HUES64 (cell line): ENCODE results near the gene TRIM10.
A peak's percentile ranks its signal among the peaks of the same experiment; 100 is the strongest.
"Not testable (repeated sequence)": the region's sequence is repeated elsewhere in the genome, so short reads cannot be mapped to it uniquely, and the experiment has no call there.

ENCODE experiments used
- H3K27ac ChIP-seq: 2 replicates; pipeline ENCODE4 v1.7.0; 2013; ENCODE audit warnings: low read depth, low read length, inconsistent platforms
- H3K27me3 ChIP-seq: 2 replicates; pipeline ENCODE4 v1.6.1; 2013; ENCODE audit warnings: mild to moderate bottlenecking, low read length; ENCODE audit not compliant: insufficient read depth
- H3K36me3 ChIP-seq: 2 replicates; pipeline ENCODE4 v1.6.1; 2013; ENCODE audit warnings: mild to moderate bottlenecking, low read length; ENCODE audit not compliant: insufficient read depth
- H3K4me1 ChIP-seq: 2 replicates; pipeline ENCODE4 v1.6.1; 2013; ENCODE audit warnings: mild to moderate bottlenecking, low read length, moderate library complexity; ENCODE audit not compliant: insufficient read depth
- H3K4me3 ChIP-seq: 2 replicates; pipeline ENCODE4 v1.5.1; 2013; ENCODE audit warnings: mild to moderate bottlenecking, low read length, moderate library complexity
- H3K9ac ChIP-seq: 2 replicates; pipeline ENCODE4 v1.6.1; 2013; ENCODE audit warnings: mild to moderate bottlenecking, low read depth, low read length
- H3K9me3 ChIP-seq: 2 replicates; pipeline ENCODE4 v1.6.1; 2013; ENCODE audit warnings: low read depth, low read length; ENCODE audit not compliant: insufficient read depth
- WGBS: fragments of 150-250, 120-280 bp; methylation state at CpG from one replicate; pipeline ENCODE4 v1.1.7; 2013; ENCODE audit warnings: missing lambda C conversion rate; 5-methylcytosine and 5-hydroxymethylcytosine counted together

Gene TRIM10

DNA sequence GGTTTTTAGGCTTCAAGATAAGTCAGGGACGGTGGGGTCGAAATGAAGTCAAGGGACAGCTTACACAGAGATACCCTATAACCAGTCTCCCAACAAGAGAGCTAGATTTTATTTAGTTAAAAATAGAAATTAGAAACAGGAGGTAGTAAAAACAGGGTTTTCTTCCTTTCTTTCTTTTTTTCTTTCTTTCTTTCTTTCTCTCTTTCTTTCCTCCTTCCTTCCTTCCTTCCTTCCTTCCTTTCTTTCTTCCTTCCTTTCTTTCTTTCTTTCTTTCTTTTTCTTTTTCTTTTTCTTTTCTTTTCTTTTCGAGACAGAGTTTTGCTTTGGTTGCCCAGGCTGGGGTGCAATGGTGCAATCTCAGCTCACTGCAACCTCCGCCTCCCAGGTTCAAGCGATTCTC, 42.3 kb downstream of the TRIM10 start:
- H3K27ac ChIP-seq, H3K36me3 ChIP-seq, H3K4me1 ChIP-seq, H3K4me3 ChIP-seq, H3K9ac ChIP-seq, H3K9me3 ChIP-seq: not testable (repeated sequence)
- H3K27me3 ChIP-seq: peaks cover 12% of the 10 kb centered on the region
- WGBS: 98% methylated on average over 3 of the region's 5 CpGs

DNA sequence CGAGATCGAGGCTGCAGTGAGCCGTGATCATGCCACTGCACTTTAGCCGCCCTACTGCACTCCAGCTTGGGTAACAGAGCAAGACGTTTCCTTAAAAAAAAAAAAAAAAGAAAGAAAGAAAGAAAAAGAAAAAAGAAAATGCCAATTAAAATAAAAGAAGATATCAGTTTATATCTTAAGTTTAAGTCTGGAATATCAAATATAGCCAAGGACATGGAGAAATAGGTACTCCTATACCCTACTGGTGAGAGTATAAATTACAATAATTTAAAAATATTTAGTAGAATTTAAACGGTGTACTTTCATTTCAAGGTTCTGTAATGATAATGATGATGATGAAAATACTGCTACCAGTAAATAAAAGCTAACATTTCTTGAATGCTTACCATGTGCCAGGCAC, 44.3 kb downstream of the TRIM10 start:
- H3K4me3 ChIP-seq: no peak overlapping the region
- H3K27ac ChIP-seq: no peak overlapping the region
- no peaks in the 10 kb centered on the region for H3K36me3 ChIP-seq
- H3K4me1 ChIP-seq: no peaks in the 10 kb centered on the region
- H3K9ac ChIP-seq: no peak overlapping the region
- no peaks in the 10 kb centered on the region for H3K9me3 ChIP-seq
- 97% methylated on average over 4 of the region's 6 CpGs for WGBS
- peaks cover 32% of the 10 kb centered on the region for H3K27me3 ChIP-seq

DNA sequence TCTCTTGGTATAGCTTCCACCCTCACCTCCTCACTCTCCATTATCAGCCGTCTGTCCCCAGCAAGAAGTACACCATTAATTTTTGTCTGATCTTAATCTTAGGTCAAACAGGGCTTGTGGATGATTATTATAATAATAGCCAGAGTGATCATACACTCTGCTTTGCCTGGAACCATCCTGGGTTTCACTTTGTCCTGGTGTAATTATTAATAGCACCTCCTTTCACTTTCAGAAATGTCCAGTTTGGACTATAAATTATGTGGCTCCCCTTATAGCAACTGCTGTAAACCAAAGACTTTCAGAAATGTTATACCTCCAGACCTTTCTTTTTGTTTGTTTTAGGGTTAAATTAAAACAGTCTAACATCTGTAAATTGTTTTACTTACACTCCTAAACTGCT, 47.2 kb downstream of the TRIM10 start:
- Histone ChIP-seq H3K27me3 (peaks cover 56% of the 10 kb centered on the region), H3K9ac (no peak overlapping the region), H3K36me3 (no peaks in the 10 kb centered on the region), H3K4me1 (no peaks in the 10 kb centered on the region), H3K27ac (no peak overlapping the region), H3K9me3 (no peaks in the 10 kb centered on the region), H3K4me3 (no peak overlapping the region)
- WGBS: 86% methylated on average over 1 of the region's 1 CpG

DNA sequence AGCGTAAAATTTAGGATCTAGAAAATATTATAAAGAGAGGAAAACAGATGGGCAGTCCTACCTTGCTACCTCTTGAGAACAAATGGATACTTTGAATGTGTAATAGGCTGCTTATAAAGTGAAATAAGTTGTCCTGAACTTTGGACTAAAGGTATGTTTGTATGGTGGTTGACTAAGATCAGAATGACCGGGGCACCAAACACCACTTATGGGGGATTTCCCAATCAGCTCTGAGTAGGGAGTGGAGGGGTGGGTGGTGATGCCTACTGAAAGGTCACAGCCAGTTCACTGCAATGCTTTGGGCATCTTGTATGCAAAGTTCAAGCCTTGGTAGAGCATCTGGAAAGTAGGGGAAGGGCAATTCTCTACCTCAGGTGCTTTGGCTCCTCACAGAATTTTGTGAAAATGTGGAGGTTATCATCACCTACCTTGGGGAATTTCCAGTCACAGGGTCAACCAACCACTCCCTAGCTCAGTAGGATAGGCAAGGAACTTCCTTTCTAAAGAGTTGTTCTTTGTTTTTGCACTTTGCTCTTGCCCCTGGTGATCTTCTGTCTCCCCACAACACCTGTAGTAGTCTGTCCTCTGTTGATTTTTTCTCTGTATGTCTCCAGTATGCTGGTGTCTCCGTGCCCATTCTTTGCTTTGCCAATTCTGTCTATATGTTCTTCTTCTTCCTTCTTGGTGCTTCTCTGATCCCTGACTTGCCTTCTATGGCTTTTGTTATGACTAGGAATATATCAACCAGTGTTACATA, 47.8 kb downstream of the TRIM10 start, which contains the start of gene TRIM31:
Gene TRIM31 (minus strand): TSS at position 88 of the 757 bp plus-strand sequence. CDS start 285 bp downstream, outside the sequence.
- no peaks in the 10 kb centered on the region for H3K9me3 ChIP-seq
- H3K9ac ChIP-seq: no peak within 1 kb of the TSS
- no peak within 1 kb of the TSS for H3K4me3 ChIP-seq
- no peak within 1 kb of the TSS for H3K27ac ChIP-seq
- H3K36me3 ChIP-seq: no peaks in the 10 kb centered on the region
- 87% methylated on average over 3 of the region's 3 CpGs for WGBS
- peaks cover 59% of the 10 kb centered on the region for H3K27me3 ChIP-seq
- no peaks in the 10 kb centered on the region for H3K4me1 ChIP-seq

DNA sequence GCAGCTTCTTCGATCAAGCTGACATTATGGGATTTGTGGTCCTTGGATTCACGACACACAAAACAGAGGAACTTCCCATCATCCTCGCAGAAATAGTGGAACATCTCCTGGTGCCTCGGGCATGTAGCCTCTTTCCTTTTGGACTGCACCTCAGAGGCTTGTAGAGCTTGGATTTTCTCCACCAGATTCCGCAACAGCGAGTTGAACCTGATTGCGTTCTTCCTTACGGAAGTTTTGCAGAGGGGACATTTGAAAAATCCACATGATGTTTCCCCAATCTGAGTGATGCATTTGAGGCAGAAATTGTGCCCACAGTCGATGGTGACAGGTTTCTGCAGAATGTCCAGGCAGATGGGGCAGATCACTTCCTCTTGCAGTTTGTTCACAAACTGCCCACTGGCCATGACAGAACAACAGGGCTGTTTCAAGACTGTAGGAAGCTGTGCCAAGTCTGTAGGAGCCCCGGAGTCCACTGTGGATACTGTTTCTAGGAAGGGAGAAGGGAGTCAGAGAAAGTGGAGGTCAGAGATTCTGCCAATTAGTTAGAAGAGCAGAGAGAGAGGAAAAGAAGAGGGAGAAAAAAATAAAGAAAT, 48.5 kb downstream of the TRIM10 start:
- H3K4me3 ChIP-seq: no peak overlapping the region
- no peak overlapping the region for H3K9ac ChIP-seq
- whole genome bisulfite sequencing: 82% methylated on average over 10 of the region's 10 CpGs
- no peaks in the 10 kb centered on the region for H3K9me3 ChIP-seq
- no peaks in the 10 kb centered on the region for H3K36me3 ChIP-seq
- H3K4me1 ChIP-seq: no peaks in the 10 kb centered on the region
- peaks cover 62% of the 10 kb centered on the region for H3K27me3 ChIP-seq
- no peak overlapping the region for H3K27ac ChIP-seq

DNA sequence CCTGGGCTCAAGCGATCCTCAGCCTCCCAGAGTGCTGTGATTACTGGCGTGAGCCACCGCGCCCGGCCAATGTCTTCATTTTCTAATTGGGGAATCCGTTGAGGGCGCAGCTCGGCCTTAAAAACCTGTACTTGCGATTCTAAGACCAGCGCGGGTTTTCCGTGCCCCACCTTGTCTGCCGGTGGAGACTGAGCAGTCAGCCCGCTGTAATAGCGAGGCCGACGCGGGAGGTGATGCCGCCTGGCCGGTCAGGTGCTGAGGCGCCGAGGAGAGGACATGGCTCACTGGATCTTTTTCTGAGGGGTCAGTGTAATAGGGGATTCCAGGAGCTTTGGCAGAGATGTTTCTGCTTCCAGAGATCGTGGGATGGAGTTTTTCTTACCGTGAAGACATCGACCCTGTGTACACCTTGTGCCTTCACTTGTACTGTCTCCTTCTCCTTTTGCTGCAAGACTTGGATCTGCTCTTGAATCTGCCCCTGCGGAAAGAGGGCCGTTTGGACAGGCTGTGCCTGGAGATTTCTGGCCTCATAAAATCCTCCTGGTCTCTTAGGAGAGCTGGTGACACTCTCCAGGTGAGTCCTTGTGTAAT, 49.6 kb downstream of the TRIM10 start:
- Histone ChIP-seq H3K9ac (no peak overlapping the region), H3K27ac (no peak overlapping the region), H3K4me3 (no peak overlapping the region), H3K4me1 (no peaks in the 10 kb centered on the region), H3K9me3 (no peaks in the 10 kb centered on the region), H3K27me3 (peaks cover 63% of the 10 kb centered on the region), H3K36me3 (no peaks in the 10 kb centered on the region)
- WGBS: 92% methylated on average over 27 of the region's 27 CpGs

DNA sequence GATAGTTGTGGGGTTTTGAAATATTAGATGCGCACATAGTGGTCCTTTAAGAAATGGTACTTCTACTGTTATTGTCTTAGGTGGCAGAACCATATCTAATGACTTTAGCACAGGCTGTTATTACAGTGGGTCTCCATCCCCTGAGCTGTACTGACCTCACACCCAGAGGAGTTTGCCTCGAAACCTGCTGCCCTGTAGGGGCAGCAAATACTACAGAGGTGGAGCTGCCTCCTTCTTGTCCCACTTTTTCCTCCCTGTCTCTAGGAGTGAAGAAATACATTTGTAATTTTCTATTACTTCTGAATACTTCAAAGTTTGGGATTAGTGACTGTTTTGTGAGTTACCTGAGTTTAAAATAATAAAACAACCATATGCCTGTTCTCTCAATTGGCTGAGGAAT, 56.4 kb downstream of the TRIM10 start:
- no peak overlapping the region for H3K9ac ChIP-seq
- H3K36me3 ChIP-seq: no peaks in the 10 kb centered on the region
- WGBS: 72% methylated on average over 2 of the region's 2 CpGs
- no peaks in the 10 kb centered on the region for H3K9me3 ChIP-seq
- peaks cover 16% of the 10 kb centered on the region for H3K4me1 ChIP-seq
- no peak overlapping the region for H3K27ac ChIP-seq
- no peak overlapping the region for H3K4me3 ChIP-seq
- peaks cover 75% of the 10 kb centered on the region for H3K27me3 ChIP-seq

DNA sequence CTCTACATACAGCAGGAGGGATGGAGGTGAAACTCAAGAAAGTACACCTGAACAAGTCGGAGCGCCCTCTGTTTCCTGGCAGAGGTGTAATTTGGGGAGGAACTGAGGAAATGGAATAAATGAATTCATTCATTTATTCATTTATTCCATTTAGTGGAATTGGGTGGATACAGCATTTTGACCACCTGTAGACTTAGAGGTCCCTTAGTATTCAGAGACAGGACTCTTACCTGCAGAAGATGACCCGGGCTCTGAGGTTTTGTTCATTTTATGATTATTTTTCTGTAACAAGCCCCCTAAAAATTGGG, 57.2 kb downstream of the TRIM10 start:
- peak overlapping the region; percentile 55 for H3K4me3 ChIP-seq
- WGBS: 23% methylated on average over 2 of the region's 3 CpGs
- no peaks in the 10 kb centered on the region for H3K9me3 ChIP-seq
- H3K36me3 ChIP-seq: no peaks in the 10 kb centered on the region
- peaks cover 16% of the 10 kb centered on the region for H3K4me1 ChIP-seq
- peaks cover 78% of the 10 kb centered on the region for H3K27me3 ChIP-seq
- no peak overlapping the region for H3K27ac ChIP-seq
- H3K9ac ChIP-seq: no peak overlapping the region

DNA sequence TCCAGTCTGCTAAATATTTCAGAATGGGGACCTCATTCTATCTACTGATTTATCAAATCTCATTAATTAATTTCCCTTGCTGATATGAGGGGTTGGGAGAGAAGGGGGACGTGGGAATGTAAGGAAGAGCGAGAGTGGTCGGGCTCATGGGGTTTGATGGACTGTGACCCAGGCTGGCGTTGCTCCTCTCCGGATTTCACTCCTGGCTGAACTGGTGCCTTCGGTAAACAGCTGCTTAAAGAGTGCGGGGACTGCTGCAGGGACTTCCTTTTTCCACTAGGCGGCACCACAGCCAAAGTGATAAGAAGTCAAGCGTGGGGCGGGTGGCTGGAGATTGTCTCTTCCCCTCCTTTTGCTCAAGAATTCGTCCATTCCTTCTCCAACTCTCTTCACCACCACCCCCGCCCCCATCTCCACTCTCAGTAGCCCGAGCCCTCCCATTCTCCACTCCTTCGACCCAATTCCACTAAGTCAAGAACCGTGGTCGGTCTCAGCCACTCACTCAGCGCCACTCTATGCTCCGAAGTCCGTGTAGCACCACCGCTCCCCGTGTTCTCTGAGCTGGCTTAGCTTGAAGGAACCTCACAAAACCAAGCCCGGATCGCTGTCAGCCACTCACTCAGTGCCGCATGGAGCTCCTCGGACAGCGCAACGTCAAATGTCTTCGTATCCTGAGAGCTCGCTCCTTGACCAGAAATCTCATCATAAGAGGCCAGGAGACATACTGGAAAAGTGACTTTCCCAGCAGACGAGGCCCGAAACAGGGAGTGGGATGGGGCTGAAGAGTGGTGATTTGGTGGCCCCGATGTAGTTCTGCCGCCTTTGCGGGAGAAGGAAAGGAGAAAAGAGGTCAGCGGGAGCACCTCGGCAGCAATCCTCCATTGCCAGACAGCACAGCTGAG, 57.8 kb downstream of the TRIM10 start:
- H3K9ac ChIP-seq: no peak overlapping the region
- no peaks in the 10 kb centered on the region for H3K9me3 ChIP-seq
- H3K27ac ChIP-seq: no peak overlapping the region
- WGBS: 4% methylated on average over 36 of the region's 36 CpGs
- peaks cover 81% of the 10 kb centered on the region for H3K27me3 ChIP-seq
- peaks cover 16% of the 10 kb centered on the region for H3K4me1 ChIP-seq
- peak overlapping the region; percentile 55 for H3K4me3 ChIP-seq
- H3K36me3 ChIP-seq: no peaks in the 10 kb centered on the region

DNA sequence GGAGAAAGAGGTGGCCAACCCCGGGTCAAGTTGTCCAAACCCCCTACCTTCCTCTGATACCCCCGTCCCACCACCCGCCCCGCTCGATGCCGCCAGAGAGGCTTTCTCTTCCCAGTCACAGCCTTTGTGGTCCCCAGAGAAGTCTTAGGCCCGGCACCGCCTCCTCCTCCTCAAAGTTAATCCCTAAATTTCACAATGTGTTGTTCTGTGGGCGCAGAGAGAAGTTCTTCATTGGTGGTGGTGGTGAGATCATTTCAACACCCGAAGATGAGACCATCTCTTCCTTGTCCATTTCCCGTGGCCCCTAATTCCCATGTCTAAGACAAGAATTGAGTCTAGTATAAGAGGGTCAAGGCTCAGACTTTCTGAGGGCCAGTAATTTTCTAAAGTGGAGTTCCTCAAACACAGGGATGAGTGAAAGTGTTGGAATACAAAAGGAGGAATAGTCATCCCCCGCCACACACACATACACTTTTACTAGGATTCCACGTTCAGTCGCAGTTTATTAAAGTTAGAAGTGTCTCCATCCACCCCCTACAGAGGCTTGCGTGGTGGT, 58.5 kb downstream of the TRIM10 start:
- Histone ChIP-seq H3K4me3 (peak overlapping the region; percentile 51), H3K9ac (no peak overlapping the region), H3K27ac (no peak overlapping the region), H3K9me3 (no peaks in the 10 kb centered on the region), H3K27me3 (peaks cover 86% of the 10 kb centered on the region), H3K4me1 (peaks cover 16% of the 10 kb centered on the region), H3K36me3 (no peaks in the 10 kb centered on the region)
- WGBS: 31% methylated on average over 12 of the region's 15 CpGs
